RWPE1 (cell line): ENCODE measurements around the gene ZNF765.
"Not testable (repeated sequence)": the region's sequence is repeated elsewhere in the genome, so short reads cannot be mapped to it uniquely, and the experiment has no call there.

Experiments
- CTCF ChIA-PET: fragments of 350-600 bp; sonication (Branson Sonifier 250); formaldehyde crosslinking; extraction: SDS; loops from one replicate; lab custom pipeline; 2021; lab: Yijun Ruan, JAX
- POLR2A ChIA-PET: fragments of 400-600 bp; formaldehyde crosslinking; extraction: SDS; loops from one replicate; lab custom pipeline; 2020; ENCODE audit warnings: antibody characterized with exemption; ENCODE audit not compliant: low non-redundant PET; lab: Yijun Ruan, JAX
- DNase-seq: peaks from one replicate; pipeline ENCODE4 v3.0.0; 2012; ENCODE audit warnings: low spot score
- H3K27ac ChIP-seq: fragments of 450-650 bp; 2 replicates; pipeline ENCODE4 v1.5.1; 2017
- CTCF ChIP-seq: fragments of 450-650 bp; conservative IDR thresholded peaks from 2 replicates; pipeline ENCODE4 v1.5.1; 2017; ENCODE audit warnings: low read depth, mild to moderate bottlenecking

ZNF765 gene

GRCh38 chr19:53394974-53395839 is at the start of gene ZNF765:
ZNF765 (plus strand) TSS chr19:53395149; CDS start chr19:53398016, 2,867 bp downstream.
- H3K27ac ChIP-seq = peak within 1 kb of the TSS; percentile 88
- TF ChIP-seq CTCF = peak; percentile 56
- POLR2A ChIA-PET = interaction anchor here (0.6 kb wide), 1 partner anchor 1651 kb away, joined by 4 read pairs; no protein-coding TSS in a partner anchor

GRCh38 chr19:53355739-53356138 is 39.2 kb upstream of the ZNF765 start:
- TF ChIP-seq CTCF = no peak
- no peak overlapping the region for H3K27ac ChIP-seq
- ChIA-PET POLR2A (no interaction called here), CTCF (no interaction called here)
- DNase-seq = no peak

More at GRCh38 chr19:53394974-53395839, at the start of gene ZNF765:
- DNase-seq = peak; percentile 89
- CTCF ChIA-PET = interaction anchor here (0.6 kb wide), 1 partner anchor 98 kb away, joined by 3 read pairs; no protein-coding TSS in a partner anchor

GRCh38 chr19:53357821-53358581 is 36.9 kb upstream of the ZNF765 start:
- ChIA-PET POLR2A (interaction anchor here (0.7 kb wide), 1 partner anchor 1093 kb away, joined by 3 read pairs; no protein-coding TSS in a partner anchor), CTCF (no interaction called here)
- no peak for DNase-seq
- TF ChIP-seq CTCF = no peak
- no peak overlapping the region for H3K27ac ChIP-seq

- CTCF ChIA-PET, DNase-seq, H3K27ac ChIP-seq, POLR2A ChIA-PET: not testable (repeated sequence)
These were observed 34.9 kb upstream of the ZNF765 start for GRCh38 chr19:53360056-53360455.

- H3K27ac ChIP-seq = peak within 1 kb of the TSS; percentile 72
- ChIA-PET POLR2A (no interaction called here), CTCF (interaction anchor here (0.7 kb wide), 1 partner anchor 16 kb away, joined by 4 read pairs; no protein-coding TSS in a partner anchor)
- no peak for TF ChIP-seq CTCF
- DNase-seq = peak; percentile 91
These were observed 29.6 kb upstream of the ZNF765 start, which contains the start of gene ZNF525 for GRCh38 chr19:53365134-53365898. ZNF525 (plus strand) TSS chr19:53365705; CDS start chr19:53372282, 6,577 bp downstream.

- peak overlapping the region; percentile 72 for H3K27ac ChIP-seq
- CTCF ChIA-PET = interaction anchor here (0.7 to 0.8 kb wide), 2 partner anchors 109 to 170 kb away, joined by 3 to 4 read pairs; no protein-coding TSS in a partner anchor
These were observed 29.0 kb upstream of the ZNF765 start for GRCh38 chr19:53365899-53366493.

More at GRCh38 chr19:53365899-53366493, 29.0 kb upstream of the ZNF765 start:
- no peak for DNase-seq
- TF ChIP-seq CTCF = no peak
- POLR2A ChIA-PET = interaction anchor here (0.7 kb wide), 1 partner anchor 28 kb away, joined by 7 read pairs; no protein-coding TSS in a partner anchor
